Parathyroid adenoma (tissue), 2 donors: ENCODE data around the gene DDB1.

ENCODE experiments used
- H2AFZ ChIP-seq: fragments of 300-600 bp; sonication (generic); one replicate; pipeline ENCODE4 v1.7.0; 2017; ENCODE audit warnings: antibody characterized with exemption, mild to moderate bottlenecking
- H3K27ac ChIP-seq: fragments of 300-600 bp; sonication (generic); one replicate; pipeline ENCODE4 v1.7.0; 2017
- H3K27me3 ChIP-seq: fragments of 300-600 bp; sonication (generic); one replicate; pipeline ENCODE4 v1.7.0; 2017; ENCODE audit warnings: low read length; ENCODE audit not compliant: control insufficient read depth, insufficient read depth
- H3K36me3 ChIP-seq: fragments of 300-600 bp; sonication (generic); one replicate; pipeline ENCODE4 v1.7.0; 2017; ENCODE audit warnings: low read length; ENCODE audit not compliant: control insufficient read depth, insufficient read depth
- H3K4me1 ChIP-seq: fragments of 300-600 bp; sonication (generic); one replicate; pipeline ENCODE4 v1.7.0; 2017; ENCODE audit warnings: control low read depth
- H3K4me2 ChIP-seq: fragments of 300-600 bp; sonication (generic); one replicate; pipeline ENCODE4 v1.7.0; 2017; ENCODE audit warnings: low read length
- H3K4me3 ChIP-seq: fragments of 300-600 bp; sonication (generic); one replicate; pipeline ENCODE4 v1.7.0; 2017; ENCODE audit warnings: low read depth, low read length
- H3K79me2 ChIP-seq: fragments of 300-600 bp; sonication (generic); one replicate; pipeline ENCODE4 v1.7.0; 2017; ENCODE audit warnings: control low read depth
- H3K9ac ChIP-seq: fragments of 300-600 bp; sonication (generic); one replicate; pipeline ENCODE4 v1.7.0; 2017; ENCODE audit warnings: mild to moderate bottlenecking
- H3K9me3 ChIP-seq: fragments of 300-600 bp; sonication (generic); one replicate; pipeline ENCODE4 v1.7.0; 2017; ENCODE audit warnings: low read length; ENCODE audit not compliant: control insufficient read depth
- TF ChIP-seq, protein P1 (sequence below): fragments of 300-600 bp; sonication (generic); IDR thresholded peaks from one replicate; pipeline ENCODE4 v1.7.0; 2017; ENCODE audit warnings: antibody characterized with exemption, mild to moderate bottlenecking
- donor health status: primary hyperparathyroidism.

DDB1 gene

DNA sequence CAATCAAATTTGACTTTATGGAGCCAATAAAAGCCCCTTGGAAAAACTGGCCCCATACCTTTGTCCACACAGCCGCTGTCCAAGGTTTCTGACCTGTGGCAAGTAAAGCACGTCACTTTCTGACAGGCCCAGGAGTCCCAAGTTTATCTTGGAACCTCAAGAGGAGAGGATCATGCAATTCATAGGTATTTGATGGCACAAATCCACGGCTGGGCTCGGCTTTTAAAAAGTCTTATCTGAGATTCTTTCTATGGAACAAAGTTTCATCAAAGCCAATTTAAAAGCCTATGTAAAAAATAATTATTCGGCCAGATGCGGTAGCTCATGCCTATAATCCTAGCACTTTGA is 42.8 kb upstream of the DDB1 start:
- Histone ChIP-seq H3K4me1 (no peaks in the 10 kb centered on the region), H3K9ac (no peak overlapping the region), H3K4me2 (no peak overlapping the region), H3K9me3 (no peaks in the 10 kb centered on the region), H3K79me2 (no peaks in the 10 kb centered on the region), H3K36me3 (no peaks in the 10 kb centered on the region), H2AFZ (no peak overlapping the region), H3K27ac (no peak overlapping the region), H3K27me3 (no peaks in the 10 kb centered on the region), H3K4me3 (no peak overlapping the region)
- TF ChIP-seq, protein P1, sequence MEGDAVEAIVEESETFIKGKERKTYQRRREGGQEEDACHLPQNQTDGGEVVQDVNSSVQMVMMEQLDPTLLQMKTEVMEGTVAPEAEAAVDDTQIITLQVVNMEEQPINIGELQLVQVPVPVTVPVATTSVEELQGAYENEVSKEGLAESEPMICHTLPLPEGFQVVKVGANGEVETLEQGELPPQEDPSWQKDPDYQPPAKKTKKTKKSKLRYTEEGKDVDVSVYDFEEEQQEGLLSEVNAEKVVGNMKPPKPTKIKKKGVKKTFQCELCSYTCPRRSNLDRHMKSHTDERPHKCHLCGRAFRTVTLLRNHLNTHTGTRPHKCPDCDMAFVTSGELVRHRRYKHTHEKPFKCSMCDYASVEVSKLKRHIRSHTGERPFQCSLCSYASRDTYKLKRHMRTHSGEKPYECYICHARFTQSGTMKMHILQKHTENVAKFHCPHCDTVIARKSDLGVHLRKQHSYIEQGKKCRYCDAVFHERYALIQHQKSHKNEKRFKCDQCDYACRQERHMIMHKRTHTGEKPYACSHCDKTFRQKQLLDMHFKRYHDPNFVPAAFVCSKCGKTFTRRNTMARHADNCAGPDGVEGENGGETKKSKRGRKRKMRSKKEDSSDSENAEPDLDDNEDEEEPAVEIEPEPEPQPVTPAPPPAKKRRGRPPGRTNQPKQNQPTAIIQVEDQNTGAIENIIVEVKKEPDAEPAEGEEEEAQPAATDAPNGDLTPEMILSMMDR, result no peak

- Histone ChIP-seq H3K4me3 (no peak overlapping the region), H3K4me2 (no peak overlapping the region), H3K4me1 (no peaks in the 10 kb centered on the region), H3K9me3 (no peaks in the 10 kb centered on the region), H2AFZ (no peak overlapping the region), H3K27me3 (no peaks in the 10 kb centered on the region), H3K79me2 (no peaks in the 10 kb centered on the region), H3K27ac (no peak overlapping the region), H3K36me3 (no peaks in the 10 kb centered on the region), H3K9ac (no peak overlapping the region)
- TF ChIP-seq, protein P1, result no peak
These were observed 39.9 kb upstream of the DDB1 start for GRCh38 chr11:61372659-61373420.

- no peak overlapping the region for H2AFZ ChIP-seq
- H3K4me1 ChIP-seq, result no peaks in the 10 kb centered on the region
- no peak overlapping the region for H3K4me2 ChIP-seq
- no peak overlapping the region for H3K27ac ChIP-seq
- no peaks in the 10 kb centered on the region for H3K36me3 ChIP-seq
- no peak overlapping the region for H3K9ac ChIP-seq
- no peaks in the 10 kb centered on the region for H3K9me3 ChIP-seq
- TF ChIP-seq, protein P1, result no peak
- no peaks in the 10 kb centered on the region for H3K27me3 ChIP-seq
- H3K4me3 ChIP-seq, result no peak overlapping the region
- no peaks in the 10 kb centered on the region for H3K79me2 ChIP-seq
These were observed 37.6 kb upstream of the DDB1 start for GRCh38 chr11:61370349-61371005.

DNA sequence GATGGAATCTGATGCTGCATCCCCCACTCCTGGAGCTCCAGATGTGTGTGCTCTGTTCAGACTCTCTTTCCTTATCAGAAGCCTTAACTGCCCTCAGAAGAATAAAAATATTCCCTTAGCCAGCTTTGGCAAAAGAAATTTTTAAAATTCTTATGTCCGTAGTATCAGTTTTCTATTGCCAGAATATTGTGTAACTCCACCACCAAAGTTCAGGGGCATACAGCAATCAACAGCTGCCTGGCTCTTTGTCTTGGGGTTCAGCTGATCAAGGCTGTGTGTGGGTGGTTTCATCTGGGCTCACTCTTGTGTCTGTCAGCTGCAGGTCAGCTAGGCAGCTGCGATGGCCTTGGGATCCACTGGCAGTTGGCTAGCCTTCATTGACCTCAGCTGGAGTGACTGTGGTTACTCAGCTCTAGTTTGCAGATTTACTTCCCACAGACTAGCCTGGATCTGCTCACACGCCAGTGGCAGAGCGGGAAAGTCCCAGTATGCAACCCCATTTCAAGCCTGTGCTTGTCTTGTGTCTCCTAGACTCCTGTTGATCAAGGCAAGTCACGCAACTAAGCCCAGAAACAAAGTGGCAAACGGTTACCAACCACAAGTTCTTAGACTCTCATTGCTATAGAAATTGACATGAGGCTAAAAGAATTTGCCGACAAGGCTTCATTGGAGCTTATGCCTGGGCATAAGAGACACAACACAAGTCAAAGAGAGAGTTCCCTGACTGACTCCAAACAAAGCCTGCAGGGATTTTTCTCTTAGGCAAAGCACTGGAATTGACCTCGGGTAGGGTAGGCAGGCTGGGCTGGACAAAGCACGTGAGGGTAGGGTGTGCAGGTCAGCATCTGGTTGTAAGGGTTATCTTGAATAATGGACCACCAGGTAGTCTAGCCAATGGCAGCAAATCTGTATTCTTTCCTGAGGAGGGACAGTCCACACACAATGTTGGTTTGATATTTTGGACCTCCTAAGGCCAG is 36.8 kb upstream of the DDB1 start:
- Histone ChIP-seq H3K9me3 (no peaks in the 10 kb centered on the region), H3K27ac (no peak overlapping the region), H3K27me3 (no peaks in the 10 kb centered on the region), H3K9ac (no peak overlapping the region), H3K4me3 (no peak overlapping the region), H3K4me2 (no peak overlapping the region), H3K36me3 (no peaks in the 10 kb centered on the region), H3K4me1 (no peaks in the 10 kb centered on the region), H3K79me2 (no peaks in the 10 kb centered on the region), H2AFZ (no peak overlapping the region)
- TF ChIP-seq, protein P1, result no peak
